ENCODE measurements around the gene SLC39A8. TPM values are rescaled to one million over a fixed set of nuclear protein-coding genes. Genes with fewer than 3 reads are reported as not detected.

The SLC39A8 gene
- total RNA-seq, 1 experiment from 2014 or later = 35.9 TPM

DNA sequence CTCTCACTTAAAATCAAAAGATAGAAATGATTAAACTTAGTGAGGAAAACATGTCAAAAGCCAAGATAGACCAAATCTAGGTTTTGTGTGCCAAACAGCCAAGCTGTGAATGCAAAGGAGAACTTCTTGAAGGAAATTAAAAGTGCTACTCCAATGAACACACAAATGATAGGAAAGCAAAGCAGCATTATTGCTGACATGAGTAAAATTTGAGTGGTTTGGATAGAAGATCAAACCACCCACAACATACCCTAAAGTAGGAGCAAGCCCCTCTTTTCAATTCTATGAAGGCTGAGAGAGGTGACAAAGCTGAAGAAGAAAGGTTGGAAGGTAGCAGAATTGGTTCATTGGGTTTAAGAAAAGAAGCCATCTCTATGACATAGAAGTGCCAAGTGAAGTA, 56.8 kb downstream of the SLC39A8 start:
- peaks cover 4% of the 10 kb centered on the region; the same call in 1 of the 2 replicates for H3K4me1 Mint-ChIP-seq
- no peaks in the 10 kb centered on the region for H3K27me3 Mint-ChIP-seq (ENCODE audit: low read depth)
- no peak overlapping the region for H3K4me3 Mint-ChIP-seq
- H3K36me3 Mint-ChIP-seq = peaks cover 19% of the 10 kb centered on the region
- DNase-seq (ENCODE audit: low spot score) (no peak), ATAC-seq (no peak)
- ChIA-PET CTCF (no interaction called here), POLR2A (no interaction called here)
- TF ChIP-seq NFYB (CRISPR knock-in tag; conservative IDR thresholded peaks at IDR 0.05; ENCODE audit: low read depth) = no peak
- no peak for TF ChIP-seq NR1H2 (CRISPR knock-in tag; IDR thresholded peaks at IDR 0.05)
- no peak for TF ChIP-seq SOX15 (CRISPR knock-in tag; IDR thresholded peaks at IDR 0.05)
- TF ChIP-seq, protein P1, sequence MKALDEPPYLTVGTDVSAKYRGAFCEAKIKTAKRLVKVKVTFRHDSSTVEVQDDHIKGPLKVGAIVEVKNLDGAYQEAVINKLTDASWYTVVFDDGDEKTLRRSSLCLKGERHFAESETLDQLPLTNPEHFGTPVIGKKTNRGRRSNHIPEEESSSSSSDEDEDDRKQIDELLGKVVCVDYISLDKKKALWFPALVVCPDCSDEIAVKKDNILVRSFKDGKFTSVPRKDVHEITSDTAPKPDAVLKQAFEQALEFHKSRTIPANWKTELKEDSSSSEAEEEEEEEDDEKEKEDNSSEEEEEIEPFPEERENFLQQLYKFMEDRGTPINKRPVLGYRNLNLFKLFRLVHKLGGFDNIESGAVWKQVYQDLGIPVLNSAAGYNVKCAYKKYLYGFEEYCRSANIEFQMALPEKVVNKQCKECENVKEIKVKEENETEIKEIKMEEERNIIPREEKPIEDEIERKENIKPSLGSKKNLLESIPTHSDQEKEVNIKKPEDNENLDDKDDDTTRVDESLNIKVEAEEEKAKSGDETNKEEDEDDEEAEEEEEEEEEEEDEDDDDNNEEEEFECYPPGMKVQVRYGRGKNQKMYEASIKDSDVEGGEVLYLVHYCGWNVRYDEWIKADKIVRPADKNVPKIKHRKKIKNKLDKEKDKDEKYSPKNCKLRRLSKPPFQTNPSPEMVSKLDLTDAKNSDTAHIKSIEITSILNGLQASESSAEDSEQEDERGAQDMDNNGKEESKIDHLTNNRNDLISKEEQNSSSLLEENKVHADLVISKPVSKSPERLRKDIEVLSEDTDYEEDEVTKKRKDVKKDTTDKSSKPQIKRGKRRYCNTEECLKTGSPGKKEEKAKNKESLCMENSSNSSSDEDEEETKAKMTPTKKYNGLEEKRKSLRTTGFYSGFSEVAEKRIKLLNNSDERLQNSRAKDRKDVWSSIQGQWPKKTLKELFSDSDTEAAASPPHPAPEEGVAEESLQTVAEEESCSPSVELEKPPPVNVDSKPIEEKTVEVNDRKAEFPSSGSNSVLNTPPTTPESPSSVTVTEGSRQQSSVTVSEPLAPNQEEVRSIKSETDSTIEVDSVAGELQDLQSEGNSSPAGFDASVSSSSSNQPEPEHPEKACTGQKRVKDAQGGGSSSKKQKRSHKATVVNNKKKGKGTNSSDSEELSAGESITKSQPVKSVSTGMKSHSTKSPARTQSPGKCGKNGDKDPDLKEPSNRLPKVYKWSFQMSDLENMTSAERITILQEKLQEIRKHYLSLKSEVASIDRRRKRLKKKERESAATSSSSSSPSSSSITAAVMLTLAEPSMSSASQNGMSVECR (CRISPR knock-in tag; IDR thresholded peaks at IDR 0.05; ENCODE audit: borderline replicate concordance) = no peak
- TF ChIP-seq, protein P2, sequence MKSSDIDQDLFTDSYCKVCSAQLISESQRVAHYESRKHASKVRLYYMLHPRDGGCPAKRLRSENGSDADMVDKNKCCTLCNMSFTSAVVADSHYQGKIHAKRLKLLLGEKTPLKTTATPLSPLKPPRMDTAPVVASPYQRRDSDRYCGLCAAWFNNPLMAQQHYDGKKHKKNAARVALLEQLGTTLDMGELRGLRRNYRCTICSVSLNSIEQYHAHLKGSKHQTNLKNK (CRISPR knock-in tag; IDR thresholded peaks at IDR 0.05) = no peak
- TF ChIP-seq NFATC4 (CRISPR knock-in tag; IDR thresholded peaks at IDR 0.05) = no peak
- TF ChIP-seq, protein P3, sequence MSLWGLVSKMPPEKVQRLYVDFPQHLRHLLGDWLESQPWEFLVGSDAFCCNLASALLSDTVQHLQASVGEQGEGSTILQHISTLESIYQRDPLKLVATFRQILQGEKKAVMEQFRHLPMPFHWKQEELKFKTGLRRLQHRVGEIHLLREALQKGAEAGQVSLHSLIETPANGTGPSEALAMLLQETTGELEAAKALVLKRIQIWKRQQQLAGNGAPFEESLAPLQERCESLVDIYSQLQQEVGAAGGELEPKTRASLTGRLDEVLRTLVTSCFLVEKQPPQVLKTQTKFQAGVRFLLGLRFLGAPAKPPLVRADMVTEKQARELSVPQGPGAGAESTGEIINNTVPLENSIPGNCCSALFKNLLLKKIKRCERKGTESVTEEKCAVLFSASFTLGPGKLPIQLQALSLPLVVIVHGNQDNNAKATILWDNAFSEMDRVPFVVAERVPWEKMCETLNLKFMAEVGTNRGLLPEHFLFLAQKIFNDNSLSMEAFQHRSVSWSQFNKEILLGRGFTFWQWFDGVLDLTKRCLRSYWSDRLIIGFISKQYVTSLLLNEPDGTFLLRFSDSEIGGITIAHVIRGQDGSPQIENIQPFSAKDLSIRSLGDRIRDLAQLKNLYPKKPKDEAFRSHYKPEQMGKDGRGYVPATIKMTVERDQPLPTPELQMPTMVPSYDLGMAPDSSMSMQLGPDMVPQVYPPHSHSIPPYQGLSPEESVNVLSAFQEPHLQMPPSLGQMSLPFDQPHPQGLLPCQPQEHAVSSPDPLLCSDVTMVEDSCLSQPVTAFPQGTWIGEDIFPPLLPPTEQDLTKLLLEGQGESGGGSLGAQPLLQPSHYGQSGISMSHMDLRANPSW (CRISPR knock-in tag; conservative IDR thresholded peaks at IDR 0.05; ENCODE audit: low read depth) = no peak
- TF ChIP-seq, protein P4, sequence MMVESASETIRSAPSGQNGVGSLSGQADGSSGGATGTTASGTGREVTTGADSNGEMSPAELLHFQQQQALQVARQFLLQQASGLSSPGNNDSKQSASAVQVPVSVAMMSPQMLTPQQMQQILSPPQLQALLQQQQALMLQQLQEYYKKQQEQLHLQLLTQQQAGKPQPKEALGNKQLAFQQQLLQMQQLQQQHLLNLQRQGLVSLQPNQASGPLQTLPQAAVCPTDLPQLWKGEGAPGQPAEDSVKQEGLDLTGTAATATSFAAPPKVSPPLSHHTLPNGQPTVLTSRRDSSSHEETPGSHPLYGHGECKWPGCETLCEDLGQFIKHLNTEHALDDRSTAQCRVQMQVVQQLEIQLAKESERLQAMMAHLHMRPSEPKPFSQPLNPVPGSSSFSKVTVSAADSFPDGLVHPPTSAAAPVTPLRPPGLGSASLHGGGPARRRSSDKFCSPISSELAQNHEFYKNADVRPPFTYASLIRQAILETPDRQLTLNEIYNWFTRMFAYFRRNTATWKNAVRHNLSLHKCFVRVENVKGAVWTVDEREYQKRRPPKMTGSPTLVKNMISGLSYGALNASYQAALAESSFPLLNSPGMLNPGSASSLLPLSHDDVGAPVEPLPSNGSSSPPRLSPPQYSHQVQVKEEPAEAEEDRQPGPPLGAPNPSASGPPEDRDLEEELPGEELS (CRISPR knock-in tag; IDR thresholded peaks at IDR 0.05) = no peak
- TF ChIP-seq ZNF396 (CRISPR knock-in tag; IDR thresholded peaks at IDR 0.05; ENCODE audit: borderline replicate concordance) = no peak
- TF ChIP-seq, protein P5, sequence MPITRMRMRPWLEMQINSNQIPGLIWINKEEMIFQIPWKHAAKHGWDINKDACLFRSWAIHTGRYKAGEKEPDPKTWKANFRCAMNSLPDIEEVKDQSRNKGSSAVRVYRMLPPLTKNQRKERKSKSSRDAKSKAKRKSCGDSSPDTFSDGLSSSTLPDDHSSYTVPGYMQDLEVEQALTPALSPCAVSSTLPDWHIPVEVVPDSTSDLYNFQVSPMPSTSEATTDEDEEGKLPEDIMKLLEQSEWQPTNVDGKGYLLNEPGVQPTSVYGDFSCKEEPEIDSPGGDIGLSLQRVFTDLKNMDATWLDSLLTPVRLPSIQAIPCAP (CRISPR knock-in tag; IDR thresholded peaks at IDR 0.05) = no peak
- no peak for TF ChIP-seq MYBL2 (CRISPR knock-in tag; IDR thresholded peaks at IDR 0.05)
- TF ChIP-seq, protein P6, sequence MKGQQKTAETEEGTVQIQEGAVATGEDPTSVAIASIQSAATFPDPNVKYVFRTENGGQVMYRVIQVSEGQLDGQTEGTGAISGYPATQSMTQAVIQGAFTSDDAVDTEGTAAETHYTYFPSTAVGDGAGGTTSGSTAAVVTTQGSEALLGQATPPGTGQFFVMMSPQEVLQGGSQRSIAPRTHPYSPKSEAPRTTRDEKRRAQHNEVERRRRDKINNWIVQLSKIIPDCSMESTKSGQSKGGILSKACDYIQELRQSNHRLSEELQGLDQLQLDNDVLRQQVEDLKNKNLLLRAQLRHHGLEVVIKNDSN (CRISPR knock-in tag; IDR thresholded peaks at IDR 0.05) = no peak
- H3K9me3 Mint-ChIP-seq = peaks cover 9% of the 10 kb centered on the region
- H3K27ac Mint-ChIP-seq = no peak overlapping the region

DNA sequence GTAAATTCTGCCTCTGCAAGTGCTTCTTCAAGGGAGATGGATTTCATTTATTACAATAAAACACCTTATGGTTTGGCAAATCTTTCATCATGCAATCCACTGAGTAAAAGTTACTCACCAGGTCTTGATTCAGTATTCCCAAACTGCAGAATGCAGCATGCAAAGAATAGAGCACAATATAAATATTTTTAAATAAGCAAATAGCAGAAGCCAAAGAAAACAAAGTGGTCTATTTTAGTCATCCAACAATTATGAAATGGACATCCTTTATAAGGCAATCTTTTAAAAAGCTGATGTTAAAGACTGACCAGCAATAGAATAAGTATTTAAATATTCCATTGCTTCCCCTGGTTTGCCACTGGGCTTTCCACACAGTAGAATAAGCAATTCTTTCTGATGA, 59.5 kb downstream of the SLC39A8 start:
- ChIA-PET POLR2A (no interaction called here), CTCF (no interaction called here)
- Mint-ChIP-seq H3K4me3 (no peak overlapping the region), H3K27ac (no peak overlapping the region), H3K9me3 (peaks cover 6% of the 10 kb centered on the region; the same call in 1 of the 2 replicates), H3K27me3 (ENCODE audit: low read depth) (no peaks in the 10 kb centered on the region), H3K4me1 (no peaks in the 10 kb centered on the region), H3K36me3 (peaks cover 11% of the 10 kb centered on the region)
- ATAC-seq (no peak), DNase-seq (ENCODE audit: low spot score) (no peak)
- TF ChIP-seq, protein P7, sequence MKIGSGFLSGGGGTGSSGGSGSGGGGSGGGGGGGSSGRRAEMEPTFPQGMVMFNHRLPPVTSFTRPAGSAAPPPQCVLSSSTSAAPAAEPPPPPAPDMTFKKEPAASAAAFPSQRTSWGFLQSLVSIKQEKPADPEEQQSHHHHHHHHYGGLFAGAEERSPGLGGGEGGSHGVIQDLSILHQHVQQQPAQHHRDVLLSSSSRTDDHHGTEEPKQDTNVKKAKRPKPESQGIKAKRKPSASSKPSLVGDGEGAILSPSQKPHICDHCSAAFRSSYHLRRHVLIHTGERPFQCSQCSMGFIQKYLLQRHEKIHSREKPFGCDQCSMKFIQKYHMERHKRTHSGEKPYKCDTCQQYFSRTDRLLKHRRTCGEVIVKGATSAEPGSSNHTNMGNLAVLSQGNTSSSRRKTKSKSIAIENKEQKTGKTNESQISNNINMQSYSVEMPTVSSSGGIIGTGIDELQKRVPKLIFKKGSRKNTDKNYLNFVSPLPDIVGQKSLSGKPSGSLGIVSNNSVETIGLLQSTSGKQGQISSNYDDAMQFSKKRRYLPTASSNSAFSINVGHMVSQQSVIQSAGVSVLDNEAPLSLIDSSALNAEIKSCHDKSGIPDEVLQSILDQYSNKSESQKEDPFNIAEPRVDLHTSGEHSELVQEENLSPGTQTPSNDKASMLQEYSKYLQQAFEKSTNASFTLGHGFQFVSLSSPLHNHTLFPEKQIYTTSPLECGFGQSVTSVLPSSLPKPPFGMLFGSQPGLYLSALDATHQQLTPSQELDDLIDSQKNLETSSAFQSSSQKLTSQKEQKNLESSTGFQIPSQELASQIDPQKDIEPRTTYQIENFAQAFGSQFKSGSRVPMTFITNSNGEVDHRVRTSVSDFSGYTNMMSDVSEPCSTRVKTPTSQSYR (CRISPR knock-in tag; IDR thresholded peaks at IDR 0.05) = no peak
- TF ChIP-seq NFYB (CRISPR knock-in tag; conservative IDR thresholded peaks at IDR 0.05; ENCODE audit: low read depth) (no peak), JUN (CRISPR knock-in tag; IDR thresholded peaks at IDR 0.05) (no peak), TEAD1 (CRISPR knock-in tag; IDR thresholded peaks at IDR 0.05) (no peak)
- TF ChIP-seq, protein P8, sequence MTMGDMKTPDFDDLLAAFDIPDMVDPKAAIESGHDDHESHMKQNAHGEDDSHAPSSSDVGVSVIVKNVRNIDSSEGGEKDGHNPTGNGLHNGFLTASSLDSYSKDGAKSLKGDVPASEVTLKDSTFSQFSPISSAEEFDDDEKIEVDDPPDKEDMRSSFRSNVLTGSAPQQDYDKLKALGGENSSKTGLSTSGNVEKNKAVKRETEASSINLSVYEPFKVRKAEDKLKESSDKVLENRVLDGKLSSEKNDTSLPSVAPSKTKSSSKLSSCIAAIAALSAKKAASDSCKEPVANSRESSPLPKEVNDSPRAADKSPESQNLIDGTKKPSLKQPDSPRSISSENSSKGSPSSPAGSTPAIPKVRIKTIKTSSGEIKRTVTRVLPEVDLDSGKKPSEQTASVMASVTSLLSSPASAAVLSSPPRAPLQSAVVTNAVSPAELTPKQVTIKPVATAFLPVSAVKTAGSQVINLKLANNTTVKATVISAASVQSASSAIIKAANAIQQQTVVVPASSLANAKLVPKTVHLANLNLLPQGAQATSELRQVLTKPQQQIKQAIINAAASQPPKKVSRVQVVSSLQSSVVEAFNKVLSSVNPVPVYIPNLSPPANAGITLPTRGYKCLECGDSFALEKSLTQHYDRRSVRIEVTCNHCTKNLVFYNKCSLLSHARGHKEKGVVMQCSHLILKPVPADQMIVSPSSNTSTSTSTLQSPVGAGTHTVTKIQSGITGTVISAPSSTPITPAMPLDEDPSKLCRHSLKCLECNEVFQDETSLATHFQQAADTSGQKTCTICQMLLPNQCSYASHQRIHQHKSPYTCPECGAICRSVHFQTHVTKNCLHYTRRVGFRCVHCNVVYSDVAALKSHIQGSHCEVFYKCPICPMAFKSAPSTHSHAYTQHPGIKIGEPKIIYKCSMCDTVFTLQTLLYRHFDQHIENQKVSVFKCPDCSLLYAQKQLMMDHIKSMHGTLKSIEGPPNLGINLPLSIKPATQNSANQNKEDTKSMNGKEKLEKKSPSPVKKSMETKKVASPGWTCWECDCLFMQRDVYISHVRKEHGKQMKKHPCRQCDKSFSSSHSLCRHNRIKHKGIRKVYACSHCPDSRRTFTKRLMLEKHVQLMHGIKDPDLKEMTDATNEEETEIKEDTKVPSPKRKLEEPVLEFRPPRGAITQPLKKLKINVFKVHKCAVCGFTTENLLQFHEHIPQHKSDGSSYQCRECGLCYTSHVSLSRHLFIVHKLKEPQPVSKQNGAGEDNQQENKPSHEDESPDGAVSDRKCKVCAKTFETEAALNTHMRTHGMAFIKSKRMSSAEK (CRISPR knock-in tag; IDR thresholded peaks at IDR 0.05; ENCODE audit: borderline replicate concordance) = no peak
